ENCODE data around the gene SORD. TPM values are rescaled to one million over a fixed set of nuclear protein-coding genes. Genes with fewer than 3 reads are reported as not detected.
"Not testable (repeated sequence)": the region's sequence is repeated elsewhere in the genome, so short reads cannot be mapped to it uniquely, and the experiment has no call there.

The SORD gene
- polyA plus RNA-seq, 2 donors = 6.4 to 18.3 TPM

DNA sequence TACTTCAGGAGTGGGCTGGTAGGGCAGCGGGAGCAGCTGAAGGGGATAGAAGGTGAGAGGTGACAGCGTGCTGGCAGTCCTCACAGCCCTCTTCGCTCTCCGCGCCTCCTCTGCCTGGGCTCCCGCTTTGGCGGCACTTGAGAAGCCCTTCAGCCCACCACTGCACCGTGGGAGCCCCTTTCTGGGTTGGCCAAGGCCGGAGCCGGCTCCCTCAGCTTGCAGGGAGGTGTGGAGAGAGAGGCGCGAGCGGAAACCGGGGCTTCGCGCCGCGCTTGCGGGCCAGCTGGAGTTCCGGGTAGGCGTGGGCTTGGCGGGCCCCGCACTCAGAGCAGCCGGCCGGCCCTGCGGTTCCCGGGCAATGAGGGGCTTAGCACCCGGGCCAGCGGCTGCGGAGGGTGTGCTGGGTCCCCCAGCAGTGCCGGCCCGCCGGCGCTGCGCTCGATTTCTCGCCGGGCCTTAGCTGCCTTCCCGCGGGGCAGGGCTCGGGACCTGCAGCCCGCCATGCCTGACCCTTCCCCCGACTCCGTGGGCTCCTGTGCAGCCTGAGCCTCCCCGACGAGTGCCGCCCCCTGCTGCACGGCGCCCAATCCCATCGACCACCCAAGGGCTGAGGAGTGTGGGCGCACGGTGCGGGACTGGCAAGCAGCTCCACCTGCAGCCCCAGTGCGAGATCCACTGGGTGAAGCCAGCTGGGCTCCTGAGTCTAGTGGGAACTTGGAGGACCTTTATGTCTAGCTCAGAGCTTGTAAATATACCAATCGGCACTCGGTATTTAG lies 11.8 kb downstream of the SORD start:
- not testable (repeated sequence) for H3K4me3 ChIP-seq (ENCODE audit: low read depth in 1 of 2, low read length in 2 of 2); H3K36me3 ChIP-seq (ENCODE audit: control insufficient read depth in 2 of 2, insufficient read depth in 2 of 2, low read length in 1 of 2); H3K27ac ChIP-seq (ENCODE audit: low read depth in 2 of 2, low read length in 1 of 2); H3K4me1 ChIP-seq (ENCODE audit: control insufficient read depth in 2 of 2, insufficient read depth in 2 of 2, low read length in 1 of 2); H3K9me3 ChIP-seq (ENCODE audit: control insufficient read depth in 2 of 2, insufficient read depth in 1 of 2, low read depth in 1 of 2, low read length in 1 of 2); H3K27me3 ChIP-seq (ENCODE audit: control insufficient read depth in 1 of 2, insufficient read depth in 2 of 2, low read length in 2 of 2)
- 97% methylated on average over 48 to 56 of the region's 56 CpGs for WGBS, 2 donors

DNA sequence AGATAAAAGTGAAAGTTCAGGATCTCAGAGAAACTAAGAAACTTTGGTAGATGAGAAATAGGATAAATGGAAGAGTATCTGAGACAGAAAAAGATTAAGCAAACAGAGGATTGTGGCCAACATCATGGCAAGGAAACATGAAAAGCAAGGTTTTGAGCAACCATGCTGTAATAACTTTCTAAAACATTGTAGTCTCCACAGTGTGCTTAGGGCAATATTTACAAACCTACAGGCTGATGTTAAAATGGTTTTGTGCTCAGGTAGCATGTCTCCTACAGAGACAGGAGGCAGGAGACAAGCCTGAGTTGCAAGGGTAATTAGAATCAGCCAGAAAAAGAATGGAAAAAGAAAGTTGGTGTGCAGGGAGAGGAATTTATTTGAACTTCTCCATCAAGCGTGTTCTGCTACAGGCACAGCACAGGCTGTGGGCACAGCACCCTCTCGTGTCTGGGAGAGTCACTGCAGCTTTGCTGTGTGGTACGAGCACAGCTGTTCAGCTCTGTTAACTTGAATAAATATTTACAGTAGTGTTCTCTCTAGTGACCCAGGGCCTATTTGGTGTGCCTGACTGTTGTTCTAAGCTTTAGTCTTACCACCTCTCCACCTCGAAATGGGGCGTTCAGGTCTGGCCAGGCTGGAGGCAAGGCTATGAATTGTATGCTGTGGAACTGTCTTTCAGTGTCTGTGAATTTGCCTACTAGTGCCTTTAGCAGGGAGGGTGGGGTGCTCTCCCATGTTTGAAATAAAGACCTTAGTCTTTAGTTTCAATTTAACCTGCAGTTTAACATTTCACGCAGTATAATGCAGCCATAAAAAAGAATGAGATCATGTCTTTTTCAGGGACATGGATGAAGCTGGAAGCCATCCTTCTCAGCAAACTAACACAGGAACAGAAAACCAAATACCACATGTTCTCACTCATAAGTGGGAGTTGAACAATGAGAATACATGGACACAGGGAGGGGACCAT lies 14.1 kb downstream of the SORD start:
- not testable (repeated sequence) for H3K36me3 ChIP-seq (ENCODE audit: control insufficient read depth in 2 of 2, insufficient read depth in 2 of 2, low read length in 1 of 2); H3K27ac ChIP-seq (ENCODE audit: low read depth in 2 of 2, low read length in 1 of 2); H3K9me3 ChIP-seq (ENCODE audit: control insufficient read depth in 2 of 2, insufficient read depth in 1 of 2, low read depth in 1 of 2, low read length in 1 of 2); H3K27me3 ChIP-seq (ENCODE audit: control insufficient read depth in 1 of 2, insufficient read depth in 2 of 2, low read length in 2 of 2); H3K4me1 ChIP-seq (ENCODE audit: control insufficient read depth in 2 of 2, insufficient read depth in 2 of 2, low read length in 1 of 2); H3K4me3 ChIP-seq (ENCODE audit: low read depth in 1 of 2, low read length in 2 of 2)
- WGBS, 2 donors = 28 to 33% methylated on average over 6 of the region's 6 CpGs

DNA sequence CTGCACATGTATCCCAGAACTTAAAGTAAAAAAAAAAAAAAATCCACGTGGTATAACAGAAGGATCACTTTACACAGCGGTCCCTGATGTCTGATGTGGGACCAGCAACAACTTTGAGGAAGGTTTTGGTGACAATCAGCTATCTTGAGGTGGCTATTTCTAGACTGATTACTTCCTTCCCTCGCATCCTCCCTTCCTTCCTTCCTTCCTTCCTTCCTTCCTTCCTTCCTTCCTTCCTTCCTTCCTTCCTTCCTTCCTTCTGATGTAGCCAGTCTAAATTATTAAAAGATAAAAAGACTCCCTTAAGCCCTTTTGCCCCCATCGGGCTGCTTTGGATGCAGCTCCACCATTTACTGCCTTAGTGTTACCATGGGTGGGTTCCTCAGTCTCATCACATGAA lies 14.9 kb downstream of the SORD start:
- H3K4me3 ChIP-seq (ENCODE audit: low read depth in 1 of 2, low read length in 2 of 2) = no peak overlapping the region
- H3K4me1 ChIP-seq (ENCODE audit: control insufficient read depth in 2 of 2, insufficient read depth in 2 of 2, low read length in 1 of 2) = no peaks in the 10 kb centered on the region
- no peaks in the 10 kb centered on the region for H3K27me3 ChIP-seq (ENCODE audit: control insufficient read depth in 1 of 2, insufficient read depth in 2 of 2, low read length in 2 of 2)
- no peak overlapping the region for H3K27ac ChIP-seq (ENCODE audit: low read depth in 2 of 2, low read length in 1 of 2)
- no peaks in the 10 kb centered on the region for H3K36me3 ChIP-seq (ENCODE audit: control insufficient read depth in 2 of 2, insufficient read depth in 2 of 2, low read length in 1 of 2)
- H3K9me3 ChIP-seq (ENCODE audit: control insufficient read depth in 2 of 2, insufficient read depth in 1 of 2, low read depth in 1 of 2, low read length in 1 of 2) = no peaks in the 10 kb centered on the region
- WGBS, 2 donors = 81 to 87% methylated on average over 4 of the region's 4 CpGs

DNA sequence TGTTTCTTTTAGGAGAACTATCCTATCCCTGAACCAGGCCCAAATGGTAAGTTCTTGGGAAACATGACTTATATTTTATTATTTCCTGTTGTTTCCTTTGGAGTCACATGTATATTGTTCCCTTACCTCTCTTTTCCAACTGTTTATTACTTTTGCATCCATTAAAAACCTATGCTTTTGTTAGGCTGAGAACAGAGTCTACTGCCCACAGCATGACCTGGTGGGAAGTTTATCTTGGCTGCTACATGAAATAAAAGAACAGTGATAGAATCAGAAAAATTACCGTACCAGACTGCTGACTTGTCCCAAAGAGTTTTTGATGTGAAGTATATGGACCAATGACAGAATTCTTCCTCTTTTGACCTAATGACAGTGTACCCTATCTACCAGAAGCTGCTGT lies 17.4 kb downstream of the SORD start:
- H3K36me3 ChIP-seq (ENCODE audit: control insufficient read depth in 2 of 2, insufficient read depth in 2 of 2, low read length in 1 of 2); H3K27me3 ChIP-seq (ENCODE audit: control insufficient read depth in 1 of 2, insufficient read depth in 2 of 2, low read length in 2 of 2); H3K9me3 ChIP-seq (ENCODE audit: control insufficient read depth in 2 of 2, insufficient read depth in 1 of 2, low read depth in 1 of 2, low read length in 1 of 2); H3K27ac ChIP-seq (ENCODE audit: low read depth in 2 of 2, low read length in 1 of 2); H3K4me3 ChIP-seq (ENCODE audit: low read depth in 1 of 2, low read length in 2 of 2); H3K4me1 ChIP-seq (ENCODE audit: control insufficient read depth in 2 of 2, insufficient read depth in 2 of 2, low read length in 1 of 2): not testable (repeated sequence)
- 81 to 88% methylated on average over 1 of the region's 1 CpG for WGBS, 2 donors

DNA sequence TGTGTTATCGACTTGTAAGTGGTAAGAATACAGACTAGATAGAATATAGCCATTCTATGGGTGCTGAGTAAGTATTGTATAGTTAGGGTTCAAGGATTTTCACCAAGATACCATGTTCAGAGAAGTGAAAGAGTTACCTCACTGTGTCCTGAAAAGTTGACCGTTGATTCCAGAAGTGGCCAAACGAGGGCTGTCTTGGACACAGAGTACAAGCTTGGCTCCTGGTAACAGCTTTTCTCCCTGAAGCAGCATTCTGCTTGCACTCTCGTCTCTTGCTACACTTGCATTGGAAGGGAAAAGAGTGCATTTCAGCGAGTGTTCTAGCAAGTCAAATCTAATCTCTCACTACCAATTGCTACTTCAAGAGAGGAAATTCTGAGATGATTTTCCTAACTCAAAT lies 18.5 kb downstream of the SORD start:
- 83% methylated on average over 5 of the region's 5 CpGs for WGBS, 2 donors
- not testable (repeated sequence) for H3K4me1 ChIP-seq (ENCODE audit: control insufficient read depth in 2 of 2, insufficient read depth in 2 of 2, low read length in 1 of 2); H3K27ac ChIP-seq (ENCODE audit: low read depth in 2 of 2, low read length in 1 of 2); H3K9me3 ChIP-seq (ENCODE audit: control insufficient read depth in 2 of 2, insufficient read depth in 1 of 2, low read depth in 1 of 2, low read length in 1 of 2); H3K27me3 ChIP-seq (ENCODE audit: control insufficient read depth in 1 of 2, insufficient read depth in 2 of 2, low read length in 2 of 2); H3K4me3 ChIP-seq (ENCODE audit: low read depth in 1 of 2, low read length in 2 of 2); H3K36me3 ChIP-seq (ENCODE audit: control insufficient read depth in 2 of 2, insufficient read depth in 2 of 2, low read length in 1 of 2)

DNA sequence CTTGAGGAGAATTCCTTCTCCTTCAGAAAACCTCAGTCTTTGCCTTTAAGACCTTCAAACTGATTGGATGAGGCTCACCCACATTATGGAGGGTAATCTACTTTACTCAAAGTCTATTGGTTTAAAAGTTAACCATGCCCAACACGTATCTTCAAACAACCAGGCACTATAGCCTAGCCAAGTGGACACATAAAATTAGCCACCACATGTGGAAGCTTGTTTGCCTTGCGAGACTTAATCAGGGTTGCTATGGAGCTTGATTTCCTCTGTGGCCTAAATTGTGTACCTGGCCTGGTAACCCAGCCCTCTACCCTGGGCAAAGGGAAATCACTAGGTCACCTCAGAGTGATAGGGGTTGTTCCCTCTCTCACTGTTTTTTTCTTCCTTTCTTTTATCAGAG lies 19.9 kb downstream of the SORD start:
- WGBS, 2 donors = 57 to 97% methylated on average over 2 of the region's 2 CpGs
- H3K4me3 ChIP-seq (ENCODE audit: low read depth in 1 of 2, low read length in 2 of 2); H3K27ac ChIP-seq (ENCODE audit: low read depth in 2 of 2, low read length in 1 of 2); H3K4me1 ChIP-seq (ENCODE audit: control insufficient read depth in 2 of 2, insufficient read depth in 2 of 2, low read length in 1 of 2); H3K27me3 ChIP-seq (ENCODE audit: control insufficient read depth in 1 of 2, insufficient read depth in 2 of 2, low read length in 2 of 2); H3K36me3 ChIP-seq (ENCODE audit: control insufficient read depth in 2 of 2, insufficient read depth in 2 of 2, low read length in 1 of 2); H3K9me3 ChIP-seq (ENCODE audit: control insufficient read depth in 2 of 2, insufficient read depth in 1 of 2, low read depth in 1 of 2, low read length in 1 of 2): not testable (repeated sequence)

DNA sequence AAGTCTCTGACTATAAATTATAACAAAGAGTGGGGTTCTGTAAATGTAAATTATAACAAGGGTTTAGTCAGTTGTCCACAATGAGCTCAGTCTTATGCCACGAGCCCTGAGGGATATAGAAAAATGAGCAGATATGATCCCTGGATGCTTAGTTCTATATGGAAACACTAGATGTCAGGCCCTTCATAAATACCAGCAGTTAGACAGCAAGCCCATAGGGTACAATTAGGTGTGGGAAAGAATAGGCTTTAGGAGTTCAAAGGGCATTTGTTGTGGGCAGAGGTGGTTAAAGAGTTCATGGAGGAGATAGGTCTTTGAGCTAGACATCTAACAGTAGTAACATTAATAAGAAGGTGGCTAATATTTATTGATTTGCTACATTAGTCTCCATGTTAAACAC lies 21.3 kb downstream of the SORD start:
- H3K4me3 ChIP-seq (ENCODE audit: low read depth in 1 of 2, low read length in 2 of 2); H3K27me3 ChIP-seq (ENCODE audit: control insufficient read depth in 1 of 2, insufficient read depth in 2 of 2, low read length in 2 of 2); H3K27ac ChIP-seq (ENCODE audit: low read depth in 2 of 2, low read length in 1 of 2); H3K4me1 ChIP-seq (ENCODE audit: control insufficient read depth in 2 of 2, insufficient read depth in 2 of 2, low read length in 1 of 2); H3K36me3 ChIP-seq (ENCODE audit: control insufficient read depth in 2 of 2, insufficient read depth in 2 of 2, low read length in 1 of 2); H3K9me3 ChIP-seq (ENCODE audit: control insufficient read depth in 2 of 2, insufficient read depth in 1 of 2, low read depth in 1 of 2, low read length in 1 of 2): not testable (repeated sequence)
- 91 to 93% methylated on average over 1 of the region's 1 CpG for WGBS, 2 donors

DNA sequence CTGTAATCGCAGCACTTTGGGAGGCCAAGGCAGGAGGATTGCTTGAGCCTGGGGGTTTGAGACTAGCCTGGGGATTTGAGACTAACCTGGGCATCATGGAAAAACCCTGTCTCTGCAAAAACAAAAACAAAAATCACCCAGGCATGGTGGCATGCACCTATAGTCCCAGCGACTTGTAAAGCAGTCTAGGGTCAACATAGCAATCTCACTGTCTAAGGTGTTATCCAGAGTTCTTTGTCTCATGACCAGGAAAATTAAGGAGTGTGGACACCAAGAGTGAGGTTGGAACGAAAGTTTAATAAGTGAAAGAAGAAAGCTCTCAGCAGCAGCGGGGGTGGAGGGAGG lies 25.4 kb downstream of the SORD start:
- not testable (repeated sequence) for H3K9me3 ChIP-seq (ENCODE audit: control insufficient read depth in 2 of 2, insufficient read depth in 1 of 2, low read depth in 1 of 2, low read length in 1 of 2); H3K4me1 ChIP-seq (ENCODE audit: control insufficient read depth in 2 of 2, insufficient read depth in 2 of 2, low read length in 1 of 2); H3K27ac ChIP-seq (ENCODE audit: low read depth in 2 of 2, low read length in 1 of 2); H3K4me3 ChIP-seq (ENCODE audit: low read depth in 1 of 2, low read length in 2 of 2); H3K27me3 ChIP-seq (ENCODE audit: control insufficient read depth in 1 of 2, insufficient read depth in 2 of 2, low read length in 2 of 2); H3K36me3 ChIP-seq (ENCODE audit: control insufficient read depth in 2 of 2, insufficient read depth in 2 of 2, low read length in 1 of 2)
- WGBS, 2 donors = 84 to 86% methylated on average over 4 of the region's 4 CpGs

DNA sequence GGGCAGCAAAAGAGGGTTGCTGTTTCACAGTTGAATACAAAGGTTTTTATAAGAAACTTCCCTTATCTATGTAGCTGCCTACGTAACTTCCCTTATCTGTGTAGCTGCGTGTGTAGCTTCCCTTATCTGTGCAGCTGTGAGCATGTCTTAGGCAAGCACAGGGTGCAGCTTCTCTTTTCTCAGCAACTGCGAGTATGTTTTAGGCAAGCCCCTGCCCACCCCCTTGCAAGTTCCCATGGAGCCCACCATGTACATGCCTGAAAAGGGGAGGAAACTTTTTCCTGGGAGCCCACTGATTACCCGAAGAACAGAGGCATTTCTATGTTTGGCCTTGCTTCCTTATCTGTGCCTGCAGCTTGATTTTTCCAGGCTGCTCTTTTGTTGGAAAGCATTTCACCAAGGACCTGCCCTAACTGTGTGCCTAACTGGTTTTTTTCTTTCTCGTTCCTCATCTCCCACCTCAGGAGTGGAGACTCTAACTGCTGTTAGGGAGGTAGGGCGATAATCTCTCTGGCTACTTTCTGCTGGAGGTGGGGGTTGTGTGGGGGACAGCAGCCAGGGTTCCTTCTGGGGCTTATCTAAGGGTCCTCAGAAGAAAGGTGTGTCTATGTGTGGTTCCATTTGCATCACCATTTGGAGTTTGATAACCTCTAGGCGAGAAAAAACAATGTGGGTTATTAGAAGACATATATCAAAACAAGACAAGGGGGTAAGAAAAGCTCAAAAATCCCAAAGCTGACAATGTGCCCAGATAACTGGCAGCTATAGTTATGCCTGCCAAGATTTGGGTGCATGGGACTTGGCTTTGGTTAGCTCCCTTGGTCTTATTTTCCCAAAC lies 26.0 kb downstream of the SORD start:
- H3K4me3 ChIP-seq (ENCODE audit: low read depth in 1 of 2, low read length in 2 of 2) = no peak overlapping the region
- 73 to 80% methylated on average over 7 of the region's 7 CpGs for WGBS, 2 donors
- no peaks in the 10 kb centered on the region for H3K27me3 ChIP-seq (ENCODE audit: control insufficient read depth in 1 of 2, insufficient read depth in 2 of 2, low read length in 2 of 2)
- no peaks in the 10 kb centered on the region for H3K4me1 ChIP-seq (ENCODE audit: control insufficient read depth in 2 of 2, insufficient read depth in 2 of 2, low read length in 1 of 2)
- H3K27ac ChIP-seq (ENCODE audit: low read depth in 2 of 2, low read length in 1 of 2) = no peak overlapping the region
- H3K36me3 ChIP-seq (ENCODE audit: control insufficient read depth in 2 of 2, insufficient read depth in 2 of 2, low read length in 1 of 2) = no peaks in the 10 kb centered on the region
- no peaks in the 10 kb centered on the region for H3K9me3 ChIP-seq (ENCODE audit: control insufficient read depth in 2 of 2, insufficient read depth in 1 of 2, low read depth in 1 of 2, low read length in 1 of 2)

Measured in esophagus (tissue), 2 donors.